ENCODE data around the gene CXXC5. TPM values are rescaled to one million over a fixed set of nuclear protein-coding genes. Genes with fewer than 3 reads are reported as not detected.

CXXC5 gene
- polyA plus RNA-seq, 10 donors = 64.9 to 86.7 (median 77.1) TPM

- no peak for DNase-seq
Observed at GRCh38 chr5:139662617-139663016, 14.5 kb downstream of the CXXC5 start.

DNA sequence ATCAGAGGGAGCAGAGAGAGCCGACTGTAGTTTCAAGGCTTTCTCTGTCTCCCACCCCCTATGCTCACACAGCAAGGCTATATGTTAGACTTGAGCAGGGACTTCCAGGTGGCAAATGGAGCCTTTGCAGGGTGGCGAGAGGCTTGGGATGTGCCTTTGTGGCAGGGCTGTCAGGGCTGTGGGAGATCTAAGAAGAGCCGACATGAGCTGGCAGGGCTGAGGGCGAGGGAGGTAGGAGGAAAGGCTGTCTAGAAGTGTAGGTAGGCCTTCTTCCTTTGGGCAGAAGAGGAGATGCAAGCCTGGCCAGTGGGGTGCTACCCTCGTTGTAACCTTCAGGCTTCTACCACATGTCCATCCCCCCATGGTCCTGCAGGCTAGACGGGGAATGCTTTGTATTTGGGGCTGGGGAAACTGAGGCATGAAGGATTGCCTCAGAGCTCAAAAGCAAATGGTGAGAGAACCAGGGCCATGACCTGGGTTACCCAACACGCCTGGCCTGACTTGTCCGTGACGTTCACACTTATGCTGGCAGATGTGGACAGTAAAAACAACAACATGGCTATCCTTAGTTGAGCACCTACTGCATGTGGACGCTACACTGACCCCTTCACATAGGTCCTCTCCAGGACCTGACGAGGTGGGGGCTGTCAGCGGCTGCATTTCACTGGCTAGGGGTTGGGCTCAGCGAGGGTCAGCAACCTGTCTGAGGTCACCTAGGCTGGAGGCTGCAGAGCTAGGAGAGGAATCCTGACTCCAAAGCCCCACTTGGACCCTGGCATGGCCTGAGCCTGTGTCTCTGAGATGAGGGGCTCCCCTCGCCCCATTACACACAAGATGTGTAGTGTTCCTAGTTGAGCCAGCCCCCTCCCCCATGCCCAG lies 15.3 kb downstream of the CXXC5 start:
- no peak for DNase-seq

GRCh38 chr5:139664086-139664693 lies 16.0 kb downstream of the CXXC5 start:
- no peak for DNase-seq

GRCh38 chr5:139664727-139665351 lies 16.7 kb downstream of the CXXC5 start:
- no peak for DNase-seq

DNA sequence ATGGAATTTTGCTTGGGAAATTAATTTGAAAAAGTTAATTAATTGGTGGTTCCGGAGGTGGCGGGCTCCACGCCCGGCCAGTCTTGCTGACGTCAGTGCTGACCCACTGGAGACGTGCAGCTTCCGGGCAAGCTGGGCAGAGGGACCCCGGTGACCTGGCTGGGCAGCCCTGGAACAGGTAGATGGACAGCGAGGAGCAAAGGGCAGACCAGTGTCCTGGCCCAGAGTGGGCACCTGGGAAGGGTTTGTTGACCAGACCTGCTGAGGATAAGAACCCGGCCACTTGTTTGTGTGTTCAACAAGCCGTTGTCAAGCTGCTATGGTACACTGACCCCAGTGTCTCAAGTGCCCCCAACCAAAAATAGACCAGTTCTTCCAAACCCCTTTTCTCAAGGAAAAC lies 17.5 kb downstream of the CXXC5 start:
- no peak for DNase-seq

DNA sequence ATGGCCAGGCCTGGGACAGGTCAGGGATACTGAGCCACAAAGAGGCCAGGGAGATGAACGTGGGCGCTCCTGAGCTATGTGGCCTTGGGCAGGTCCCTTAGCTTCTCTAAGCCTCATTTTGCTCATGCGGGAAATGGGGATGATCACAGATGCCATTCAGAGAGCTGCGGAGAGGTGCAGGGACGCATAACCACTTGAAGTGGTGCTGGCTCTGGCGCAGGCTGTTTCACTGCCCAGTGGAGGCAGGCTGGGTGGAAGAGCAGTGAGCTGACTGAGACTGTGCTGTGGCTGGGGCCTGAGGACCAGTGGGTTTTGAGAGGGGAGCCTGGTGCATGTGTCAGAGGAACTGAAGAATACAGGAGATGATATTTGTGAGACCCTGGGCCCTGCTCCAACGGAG lies 18.4 kb downstream of the CXXC5 start:
- DNase-seq = no peak

DNA sequence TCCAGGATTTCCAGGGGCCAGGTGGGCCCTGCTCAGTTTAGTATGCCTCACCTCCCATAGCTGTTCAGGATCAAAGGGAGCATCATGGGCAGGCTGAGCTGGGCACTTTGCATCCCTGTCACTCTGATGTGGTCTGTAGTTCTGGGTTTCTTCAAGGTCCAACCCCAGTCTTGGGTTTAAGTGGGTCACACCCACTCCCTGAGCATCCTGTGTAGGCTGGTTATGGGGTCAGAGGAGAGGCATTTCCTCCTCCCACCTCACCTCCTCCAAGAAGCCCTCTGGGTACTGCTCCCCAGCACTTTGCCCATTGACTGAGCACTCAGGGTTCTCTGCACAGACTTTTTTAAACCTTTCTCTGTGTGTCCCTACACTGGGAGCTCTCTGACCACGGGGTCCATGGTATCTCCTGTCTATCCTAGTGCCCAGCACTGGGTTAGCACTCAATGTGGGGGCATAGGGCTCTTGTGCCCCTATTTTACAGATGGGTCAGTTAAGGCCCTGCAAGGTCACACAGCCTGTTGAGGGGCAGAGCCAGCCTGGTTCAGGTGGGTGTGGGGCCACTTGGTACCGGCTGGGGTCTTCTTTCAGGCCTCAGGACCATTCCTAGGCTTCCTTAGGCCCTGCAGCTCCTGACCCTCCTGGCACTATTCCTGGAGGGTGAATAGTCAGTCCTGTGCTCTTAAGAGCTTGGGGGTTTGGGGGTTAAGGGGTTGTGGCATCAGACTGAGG lies 19.0 kb downstream of the CXXC5 start:
- no peak for DNase-seq

GRCh38 chr5:139667730-139668063 lies 19.5 kb downstream of the CXXC5 start:
- no peak for DNase-seq

DNA sequence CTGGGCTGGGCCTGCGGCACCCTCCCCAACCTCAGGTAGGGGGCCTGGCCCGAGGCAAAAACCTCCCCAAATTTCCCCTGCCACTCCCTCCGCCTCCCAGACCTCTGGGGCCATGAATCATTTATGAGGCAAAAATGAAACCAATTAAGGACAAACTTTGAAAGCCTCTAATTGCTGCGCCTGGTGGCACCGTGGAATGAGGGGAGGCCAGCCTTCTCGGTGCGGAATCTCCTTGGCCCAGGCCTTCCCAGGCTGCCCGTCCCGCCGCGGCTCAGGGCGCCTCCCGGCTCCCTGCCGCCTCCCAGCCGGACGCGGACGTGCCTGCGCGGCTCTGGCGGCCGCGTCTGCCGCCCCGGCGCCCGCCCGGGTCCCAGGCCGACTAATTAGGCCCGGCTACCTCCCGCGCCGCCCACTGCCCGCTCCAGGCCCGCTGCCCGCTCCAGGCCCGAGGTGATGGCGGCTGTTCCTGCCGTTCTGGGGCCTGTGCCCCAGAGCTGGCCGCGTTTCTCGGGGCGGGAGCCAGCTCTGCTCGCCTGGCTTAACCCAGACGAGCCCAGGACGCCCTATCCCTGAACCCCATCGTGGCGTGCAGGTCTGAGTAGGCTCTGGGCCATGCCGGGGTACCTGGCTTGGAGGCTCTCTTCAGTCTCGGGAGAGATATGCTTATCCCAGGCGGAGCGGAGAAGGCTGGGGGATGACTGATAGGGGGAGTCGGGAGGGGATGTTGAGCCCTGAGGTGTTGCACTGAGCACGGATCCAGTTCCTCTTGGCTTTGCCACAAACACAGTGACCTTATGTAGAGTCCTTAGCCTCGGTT lies 20.1 kb downstream of the CXXC5 start:
- peak in 1 of 3 donors; percentile 83 for DNase-seq

DNA sequence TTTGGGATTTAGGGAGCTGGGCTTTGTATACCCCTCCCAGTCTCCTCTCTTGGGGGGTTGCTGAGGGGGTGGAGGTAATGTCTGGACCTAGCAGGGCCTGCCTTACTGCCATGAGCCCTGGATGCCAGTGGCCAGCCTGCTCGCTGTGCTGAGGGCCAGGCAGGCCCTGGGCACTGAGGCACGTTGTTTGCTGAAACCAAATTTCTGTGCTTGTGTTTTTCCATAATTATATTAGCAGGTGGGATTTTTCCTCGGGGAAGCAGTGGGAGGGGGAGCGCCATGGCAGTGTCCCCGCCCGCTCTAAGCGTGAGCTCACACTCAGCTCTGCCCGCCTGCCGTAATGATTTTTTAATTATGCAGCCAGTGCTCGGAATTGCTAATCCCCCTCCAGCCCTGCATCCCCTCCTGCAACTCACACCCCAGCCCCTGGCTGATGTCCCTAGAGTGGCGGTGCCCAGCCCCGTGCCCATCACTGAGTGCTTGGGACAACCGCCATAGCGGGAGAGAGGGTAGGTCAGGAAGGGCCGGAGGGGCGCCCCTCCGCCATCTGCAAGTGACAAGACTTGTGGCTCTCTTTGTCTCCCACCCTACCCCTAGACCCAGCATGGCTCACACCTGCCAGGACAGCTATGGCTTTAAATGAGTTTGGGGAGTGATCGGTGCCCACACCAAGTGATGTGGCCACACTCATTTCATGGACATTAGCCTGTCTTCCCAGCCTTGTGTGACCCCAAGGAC lies 20.9 kb downstream of the CXXC5 start:
- DNase-seq = no peak

- no peak for DNase-seq
Observed at GRCh38 chr5:139669662-139670368, 21.7 kb downstream of the CXXC5 start.

GRCh38 chr5:139670369-139671095 lies 22.4 kb downstream of the CXXC5 start:
- DNase-seq = no peak

GRCh38 chr5:139671096-139671841 lies 23.1 kb downstream of the CXXC5 start:
- DNase-seq = no peak

GRCh38 chr5:139675213-139675612 lies 27.1 kb downstream of the CXXC5 start:
- no peak for DNase-seq

DNA sequence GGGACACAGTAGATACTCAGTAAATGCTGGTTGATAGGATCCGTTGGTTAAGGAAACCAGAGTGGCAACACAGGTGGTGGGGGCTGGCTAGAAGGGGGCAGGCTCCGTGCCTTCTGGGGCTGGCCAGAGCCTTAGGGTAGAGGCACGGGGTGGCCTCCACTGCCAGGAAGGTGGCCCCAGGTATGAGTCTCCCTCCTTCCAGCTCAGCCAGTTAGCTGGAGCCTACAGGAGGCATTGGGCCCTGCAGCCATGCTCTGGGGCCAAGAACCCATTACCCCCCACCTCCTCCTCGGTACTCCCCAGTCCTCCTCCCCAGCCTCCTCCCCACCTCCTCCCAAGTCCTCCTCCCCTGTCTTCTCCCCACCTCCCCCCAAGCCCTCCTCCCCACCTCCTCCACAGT lies 27.7 kb downstream of the CXXC5 start:
- no peak for DNase-seq

- no peak for DNase-seq
Observed at GRCh38 chr5:139676406-139676805, 28.3 kb downstream of the CXXC5 start.

DNA sequence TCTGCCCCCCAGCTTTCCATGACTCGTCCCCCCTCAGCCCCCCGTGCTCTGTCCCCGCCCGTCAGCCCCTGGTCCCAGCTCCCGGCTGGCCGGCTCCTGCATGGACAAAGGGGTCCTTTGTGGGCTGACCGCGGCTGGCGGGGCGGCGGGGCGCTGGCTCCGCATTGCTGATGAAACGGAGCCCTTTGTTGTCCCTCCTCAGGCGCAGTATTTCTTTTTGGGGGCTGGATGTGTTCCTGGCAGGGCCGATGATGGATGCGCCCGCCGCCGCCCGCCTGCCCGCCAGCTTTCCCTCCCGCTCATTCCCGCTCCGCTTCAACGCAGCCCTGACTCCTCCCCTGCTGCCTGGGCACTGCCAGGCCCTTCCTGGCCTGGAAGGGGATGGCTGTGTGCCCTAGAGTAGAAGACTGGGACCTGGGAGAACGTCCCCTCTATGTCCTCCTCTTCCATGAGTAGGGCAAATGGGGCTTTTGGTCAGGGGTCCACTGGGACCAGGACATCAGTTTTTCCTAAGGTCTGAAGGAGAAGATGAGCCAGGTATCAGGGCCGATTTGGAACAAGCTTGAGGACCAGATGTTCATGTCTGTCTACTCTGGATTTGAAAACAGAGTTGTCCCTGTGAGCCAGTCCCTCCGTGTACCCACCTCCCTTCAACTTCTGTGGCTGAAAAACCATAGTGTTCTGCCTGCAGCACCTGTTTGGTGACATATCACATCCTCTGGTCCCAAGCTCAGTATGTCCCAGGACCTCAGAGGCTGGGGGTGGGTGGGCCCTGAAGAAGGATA lies 29.0 kb downstream of the CXXC5 start:
- peak in 1 of 3 donors; percentile 61 for DNase-seq
